Kidney epithelial cell (primary cell): Measurements from ENCODE around the gene DCANP1. TPM values are rescaled to one million over a fixed set of nuclear protein-coding genes. Genes with fewer than 3 reads are reported as not detected.

Experiments used
- DNase-seq: peaks from one replicate; pipeline ENCODE4 v3.0.0-alpha.2; 2010; ENCODE audit warnings: low read depth
- H3K27me3 ChIP-seq: 2 replicates; pipeline ENCODE4 v1.6.0; 2011; ENCODE audit warnings: low read length; ENCODE audit not compliant: control insufficient read depth, insufficient read depth
- H3K36me3 ChIP-seq: 2 replicates; pipeline ENCODE4 v1.5.1; 2011; ENCODE audit warnings: low read length; ENCODE audit not compliant: control insufficient read depth, insufficient read depth
- H3K4me3 ChIP-seq: 2 replicates; pipeline ENCODE4 v1.5.1; 2011; ENCODE audit warnings: low read depth, mild to moderate bottlenecking, control low read depth, low read length
- CTCF ChIP-seq: IDR thresholded peaks from 2 replicates; pipeline ENCODE4 v1.5.1; 2011; ENCODE audit warnings: mild to moderate bottlenecking, moderate library complexity, low read length, control low read depth, inconsistent platforms; ENCODE audit not compliant: insufficient read depth, poor library complexity, severe bottlenecking
- total RNA-seq: library from RNA; depleted of rRNA; stranded (reverse); fragments of >200 nt; gene quantifications from 2 replicates; pipeline ENCODE4 v1.2.3, GENCODE V29; 2015

Gene DCANP1
- total RNA-seq, 1 donor from 2014 or later, result not detected

- H3K27me3 ChIP-seq, result peaks cover 48% of the 10 kb centered on the region
- H3K4me3 ChIP-seq, result no peak overlapping the region
- H3K36me3 ChIP-seq, result no peaks in the 10 kb centered on the region
- no peak for TF ChIP-seq CTCF
- DNase-seq, result no peak
Measured at GRCh38 chr5:135468541-135468940, 21.4 kb upstream of the DCANP1 start.

GRCh38 chr5:135467871-135468485 lies 20.8 kb upstream of the DCANP1 start:
- Histone ChIP-seq H3K27me3 (peaks cover 47% of the 10 kb centered on the region), H3K4me3 (no peak overlapping the region), H3K36me3 (no peaks in the 10 kb centered on the region)
- no peak for TF ChIP-seq CTCF
- no peak for DNase-seq

GRCh38 chr5:135467051-135467625 lies 20.0 kb upstream of the DCANP1 start:
- no peak for DNase-seq
- H3K27me3 ChIP-seq, result peaks cover 47% of the 10 kb centered on the region
- no peak overlapping the region for H3K4me3 ChIP-seq
- H3K36me3 ChIP-seq, result no peaks in the 10 kb centered on the region
- no peak for TF ChIP-seq CTCF

- H3K4me3 ChIP-seq, result no peak overlapping the region
- peak; percentile 89 for TF ChIP-seq CTCF
- no peaks in the 10 kb centered on the region for H3K36me3 ChIP-seq
- peaks cover 49% of the 10 kb centered on the region for H3K27me3 ChIP-seq
- DNase-seq, result no peak
Measured at GRCh38 chr5:135466178-135467050, 19.3 kb upstream of the DCANP1 start.

GRCh38 chr5:135465391-135466122 lies 18.4 kb upstream of the DCANP1 start:
- DNase-seq, result no peak
- H3K27me3 ChIP-seq, result peaks cover 49% of the 10 kb centered on the region

More at GRCh38 chr5:135465391-135466122, 18.4 kb upstream of the DCANP1 start:
- no peaks in the 10 kb centered on the region for H3K36me3 ChIP-seq
- no peak for TF ChIP-seq CTCF
- H3K4me3 ChIP-seq, result no peak overlapping the region
